Right atrium auricular region (tissue), 2 donors: Measurements from ENCODE around the gene MED13. TPM values are rescaled to one million over a fixed set of nuclear protein-coding genes. Genes with fewer than 3 reads are reported as not detected.
"Not testable (repeated sequence)": the region's sequence is repeated elsewhere in the genome, so short reads cannot be mapped to it uniquely, and the experiment has no call there.

Experiments used
- DNase-seq: peaks from one replicate; pipeline ENCODE4 v3.0.0-alpha.2; 2019; ENCODE audit warnings: low spot score
- H3K27ac ChIP-seq, 2 donors: fragments of 200-600 bp; sonication (generic); 1 replicate in 1 of 2; 2 replicates in 1 of 2; pipeline ENCODE4 v1.5.1; 2016 to 2019
- H3K27me3 ChIP-seq, 2 donors: fragments of 200-600 bp; sonication (generic); one replicate each; pipeline versions ENCODE4 v1.5.1 to v1.6.0; 2017 to 2019
- H3K36me3 ChIP-seq: fragments of 200-600 bp; sonication (generic); one replicate; pipeline ENCODE4 v1.5.1; 2016
- H3K4me1 ChIP-seq, 2 donors: fragments of 200-600 bp; sonication (generic); one replicate each; pipeline versions ENCODE4 v1.5.1 to v1.6.0; 2017 to 2019
- H3K4me3 ChIP-seq, 2 donors: fragments of 200-600 bp; sonication (generic); 1 replicate in 1 of 2; 2 replicates in 1 of 2; pipeline ENCODE4 v1.5.1; 2017 to 2019; ENCODE audit warnings: mild to moderate bottlenecking in 1 of 2, moderate library complexity in 1 of 2
- H3K9me3 ChIP-seq, 2 donors: fragments of 200-600 bp; sonication (generic); one replicate each; pipeline ENCODE4 v1.5.1; 2019
- CTCF ChIP-seq, 2 donors: fragments of 200-600 bp; sonication (generic); IDR thresholded peaks; one replicate each; pipeline ENCODE4 v1.5.1; 2019; ENCODE audit warnings: antibody characterized with exemption in 2 of 2
- total RNA-seq, 2 donors: library from RNA; depleted of rRNA; stranded (reverse); fragments of >200 nt; gene quantifications; one replicate each; pipeline ENCODE4 v1.1.0, GENCODE V29; 2016

MED13 gene
- total RNA-seq, 2 donors from 2014 or later: 33.2 to 42.4 TPM

GRCh38 chr17:62014526-62014925, 50.6 kb downstream of the MED13 start:
- DNase-seq: no peak
- no peaks in the 10 kb centered on the region for H3K27me3 ChIP-seq
- H3K4me3 ChIP-seq: no peak overlapping the region
- H3K4me1 ChIP-seq: no peaks in the 10 kb centered on the region
- no peaks in the 10 kb centered on the region for H3K9me3 ChIP-seq
- H3K36me3 ChIP-seq: peaks cover 57% of the 10 kb centered on the region
- no peak overlapping the region for H3K27ac ChIP-seq
- no peak for TF ChIP-seq CTCF (IDR thresholded peaks at IDR 0.05)

- Histone ChIP-seq H3K4me3 (no peak overlapping the region), H3K27ac (no peak overlapping the region), H3K27me3 (no peaks in the 10 kb centered on the region), H3K4me1 (no peaks in the 10 kb centered on the region), H3K9me3 (no peaks in the 10 kb centered on the region), H3K36me3 (peaks cover 52% of the 10 kb centered on the region)
- no peak for TF ChIP-seq CTCF (IDR thresholded peaks at IDR 0.05)
- no peak for DNase-seq
These were observed 55.9 kb downstream of the MED13 start for GRCh38 chr17:62009220-62009619.

GRCh38 chr17:62008294-62008693, 56.8 kb downstream of the MED13 start:
- Histone ChIP-seq H3K9me3 (no peaks in the 10 kb centered on the region), H3K4me1 (no peaks in the 10 kb centered on the region), H3K27ac (no peak overlapping the region), H3K27me3 (no peaks in the 10 kb centered on the region), H3K4me3 (no peak overlapping the region), H3K36me3 (peaks cover 52% of the 10 kb centered on the region)
- no peak for DNase-seq
- no peak for TF ChIP-seq CTCF (IDR thresholded peaks at IDR 0.05)

- Histone ChIP-seq H3K9me3 (no peaks in the 10 kb centered on the region), H3K27me3 (no peaks in the 10 kb centered on the region), H3K4me3 (no peak overlapping the region), H3K36me3 (peaks cover 18% of the 10 kb centered on the region), H3K27ac (no peak overlapping the region), H3K4me1 (no peaks in the 10 kb centered on the region)
- DNase-seq: no peak
- no peak for TF ChIP-seq CTCF (IDR thresholded peaks at IDR 0.05)
These were observed 60.7 kb downstream of the MED13 start for GRCh38 chr17:62004388-62004787.

GRCh38 chr17:62003141-62003540, 61.9 kb downstream of the MED13 start:
- H3K27ac ChIP-seq, H3K9me3 ChIP-seq, H3K4me3 ChIP-seq, DNase-seq, H3K4me1 ChIP-seq, H3K27me3 ChIP-seq: not testable (repeated sequence)
- peaks cover 17% of the 10 kb centered on the region for H3K36me3 ChIP-seq

GRCh38 chr17:62001105-62001504, 64.0 kb downstream of the MED13 start:
- no peak overlapping the region for H3K4me3 ChIP-seq
- peaks cover 0 to 15% of the 10 kb centered on the region in 2 donors for H3K4me1 ChIP-seq
- TF ChIP-seq CTCF (IDR thresholded peaks at IDR 0.05): no peak
- no peaks in the 10 kb centered on the region for H3K36me3 ChIP-seq
- DNase-seq: no peak
- no peaks in the 10 kb centered on the region for H3K27me3 ChIP-seq
- H3K27ac ChIP-seq: no peak overlapping the region
- no peaks in the 10 kb centered on the region for H3K9me3 ChIP-seq
